GM13977 (cell line): ENCODE data around the gene FA2H.
A peak's percentile ranks its signal among the peaks of the same experiment; 100 is the strongest.

ENCODE experiments used
- DNase-seq: peaks from one replicate; pipeline ENCODE4 v3.0.0; 2012; ENCODE audit warnings: low spot score
- in situ Hi-C: fragments of 300-500 bp; cut with MboI; formaldehyde crosslinking; loops from one replicate; pipeline ENCODE4 v1.12.0; 2022; ENCODE audit warnings: low sequenced_read_pairs, low pct_unique_long_range_greater_than_20kb, mixed read lengths, inconsistent platforms; ENCODE audit not compliant: unreplicated experiment
- TF ChIP-seq, protein P1 (sequence below): IDR thresholded peaks from 2 replicates; pipeline ENCODE4 v1.5.1; 2012; ENCODE audit warnings: mild to moderate bottlenecking, control low read depth; ENCODE audit not compliant: insufficient read depth; ENCODE audit errors: extremely low read depth, missing control alignments

FA2H gene

DNA sequence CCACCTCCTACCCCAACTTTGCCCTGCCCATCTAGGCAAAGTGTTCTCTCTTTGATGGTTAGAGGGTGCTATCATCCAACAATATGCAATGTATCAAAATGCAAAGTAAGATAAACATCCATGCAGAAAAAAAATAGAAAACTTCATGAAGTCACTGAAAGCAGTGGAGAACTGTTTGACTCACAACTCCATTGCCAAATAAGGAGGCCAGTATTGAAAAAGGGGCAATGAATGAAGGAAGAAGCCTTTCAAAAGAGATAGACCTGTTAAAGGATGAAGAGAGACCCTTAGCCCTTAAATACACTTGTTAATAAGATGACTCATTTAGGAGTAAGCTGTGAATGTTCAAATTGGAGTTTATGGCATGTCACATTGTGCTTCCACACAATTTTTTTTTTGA is 13.0 kb downstream of the FA2H start:
- TF ChIP-seq, protein P1, sequence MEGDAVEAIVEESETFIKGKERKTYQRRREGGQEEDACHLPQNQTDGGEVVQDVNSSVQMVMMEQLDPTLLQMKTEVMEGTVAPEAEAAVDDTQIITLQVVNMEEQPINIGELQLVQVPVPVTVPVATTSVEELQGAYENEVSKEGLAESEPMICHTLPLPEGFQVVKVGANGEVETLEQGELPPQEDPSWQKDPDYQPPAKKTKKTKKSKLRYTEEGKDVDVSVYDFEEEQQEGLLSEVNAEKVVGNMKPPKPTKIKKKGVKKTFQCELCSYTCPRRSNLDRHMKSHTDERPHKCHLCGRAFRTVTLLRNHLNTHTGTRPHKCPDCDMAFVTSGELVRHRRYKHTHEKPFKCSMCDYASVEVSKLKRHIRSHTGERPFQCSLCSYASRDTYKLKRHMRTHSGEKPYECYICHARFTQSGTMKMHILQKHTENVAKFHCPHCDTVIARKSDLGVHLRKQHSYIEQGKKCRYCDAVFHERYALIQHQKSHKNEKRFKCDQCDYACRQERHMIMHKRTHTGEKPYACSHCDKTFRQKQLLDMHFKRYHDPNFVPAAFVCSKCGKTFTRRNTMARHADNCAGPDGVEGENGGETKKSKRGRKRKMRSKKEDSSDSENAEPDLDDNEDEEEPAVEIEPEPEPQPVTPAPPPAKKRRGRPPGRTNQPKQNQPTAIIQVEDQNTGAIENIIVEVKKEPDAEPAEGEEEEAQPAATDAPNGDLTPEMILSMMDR = no peak
- in situ Hi-C loops = no loop called here
- no peak for DNase-seq

- in situ Hi-C loops = no loop called here
- DNase-seq = peak; percentile 60
- TF ChIP-seq, protein P1 = no peak
Observed at GRCh38 chr16:74760007-74760767, 14.4 kb downstream of the FA2H start.

- TF ChIP-seq, protein P1 = no peak
- no peak for DNase-seq
- in situ Hi-C loops = no loop called here
Observed at GRCh38 chr16:74759564-74759963, 15.1 kb downstream of the FA2H start.

DNA sequence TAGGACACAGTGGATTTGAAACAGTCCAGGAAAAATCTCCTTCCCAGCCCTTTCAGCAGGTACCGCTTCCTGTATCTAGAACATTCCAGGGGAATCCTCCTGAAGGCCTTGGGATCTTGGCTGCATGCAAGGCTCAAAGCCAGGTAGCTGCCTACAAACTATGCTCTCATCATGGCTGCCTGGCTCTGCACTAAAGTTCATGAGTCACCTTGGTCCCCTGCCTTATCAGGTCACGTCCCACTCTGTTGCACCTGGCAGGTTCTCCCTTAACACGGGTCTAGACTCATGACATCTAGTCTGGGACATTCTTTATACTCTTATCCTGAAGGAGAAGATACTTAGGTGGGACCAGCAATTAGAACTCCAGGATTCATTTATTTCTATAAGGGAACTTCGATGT is 15.8 kb downstream of the FA2H start:
- in situ Hi-C loops = no loop called here
- TF ChIP-seq, protein P1 = no peak
- DNase-seq = no peak

GRCh38 chr16:74757349-74757748 is 17.3 kb downstream of the FA2H start:
- in situ Hi-C loops = no loop called here
- TF ChIP-seq, protein P1 = no peak
- no peak for DNase-seq

- TF ChIP-seq, protein P1 = no peak
- DNase-seq = no peak
- in situ Hi-C loops = no loop called here
Observed at GRCh38 chr16:74756203-74756602, 18.4 kb downstream of the FA2H start.
